ENCODE data around the gene TFDP1.

TFDP1 gene

GRCh38 chr13:113598481-113598880, 13.9 kb downstream of the TFDP1 start:
- Histone ChIP-seq H3K36me3 (ENCODE audit: low read depth) (peaks cover 48% of the 10 kb centered on the region), H3K4me3 (ENCODE audit: severe bottlenecking) (no peak overlapping the region), H3K27ac (ENCODE audit: poor library complexity, severe bottlenecking) (no peak overlapping the region), H3K27me3 (ENCODE audit: insufficient read depth, poor library complexity, severe bottlenecking) (no peaks in the 10 kb centered on the region), H3K4me1 (ENCODE audit: insufficient read depth, poor library complexity, severe bottlenecking) (no peaks in the 10 kb centered on the region), H3K9me3 (ENCODE audit: severe bottlenecking) (no peaks in the 10 kb centered on the region)
- no peak for TF ChIP-seq CTCF (IDR thresholded peaks at IDR 0.05; ENCODE audit: poor library complexity, severe bottlenecking)
- no peak for ATAC-seq (ENCODE audit: low read depth)
- DNase-seq (ENCODE audit: low spot score), result peak; percentile 38

GRCh38 chr13:113599391-113599790, 14.8 kb downstream of the TFDP1 start:
- no peak for TF ChIP-seq CTCF (IDR thresholded peaks at IDR 0.05; ENCODE audit: poor library complexity, severe bottlenecking)
- H3K36me3 ChIP-seq (ENCODE audit: low read depth), result peaks cover 56% of the 10 kb centered on the region

GRCh38 chr13:113601166-113602070, 16.9 kb downstream of the TFDP1 start:
- H3K4me1 ChIP-seq (ENCODE audit: insufficient read depth, poor library complexity, severe bottlenecking), result no peaks in the 10 kb centered on the region

More at GRCh38 chr13:113599391-113599790, 14.8 kb downstream of the TFDP1 start:
- H3K4me1 ChIP-seq (ENCODE audit: insufficient read depth, poor library complexity, severe bottlenecking), result no peaks in the 10 kb centered on the region
- no peaks in the 10 kb centered on the region for H3K9me3 ChIP-seq (ENCODE audit: severe bottlenecking)
- H3K4me3 ChIP-seq (ENCODE audit: severe bottlenecking), result no peak overlapping the region
- H3K27me3 ChIP-seq (ENCODE audit: insufficient read depth, poor library complexity, severe bottlenecking), result no peaks in the 10 kb centered on the region
- ATAC-seq (ENCODE audit: low read depth), result no peak
- DNase-seq (ENCODE audit: low spot score), result peak; percentile 31
- no peak overlapping the region for H3K27ac ChIP-seq (ENCODE audit: poor library complexity, severe bottlenecking)

GRCh38 chr13:113602291-113602988, 17.9 kb downstream of the TFDP1 start:
- Histone ChIP-seq H3K36me3 (ENCODE audit: low read depth) (peaks cover 48% of the 10 kb centered on the region), H3K27ac (ENCODE audit: poor library complexity, severe bottlenecking) (no peak overlapping the region), H3K9me3 (ENCODE audit: severe bottlenecking) (no peaks in the 10 kb centered on the region), H3K4me1 (ENCODE audit: insufficient read depth, poor library complexity, severe bottlenecking) (no peaks in the 10 kb centered on the region), H3K27me3 (ENCODE audit: insufficient read depth, poor library complexity, severe bottlenecking) (no peaks in the 10 kb centered on the region), H3K4me3 (ENCODE audit: severe bottlenecking) (no peak overlapping the region)
- no peak for TF ChIP-seq CTCF (IDR thresholded peaks at IDR 0.05; ENCODE audit: poor library complexity, severe bottlenecking)
- no peak for DNase-seq (ENCODE audit: low spot score)
- ATAC-seq (ENCODE audit: low read depth), result no peak

More at GRCh38 chr13:113601166-113602070, 16.9 kb downstream of the TFDP1 start:
- Histone ChIP-seq H3K9me3 (ENCODE audit: severe bottlenecking) (no peaks in the 10 kb centered on the region), H3K27me3 (ENCODE audit: insufficient read depth, poor library complexity, severe bottlenecking) (no peaks in the 10 kb centered on the region), H3K27ac (ENCODE audit: poor library complexity, severe bottlenecking) (no peak overlapping the region), H3K36me3 (ENCODE audit: low read depth) (peaks cover 50% of the 10 kb centered on the region), H3K4me3 (ENCODE audit: severe bottlenecking) (no peak overlapping the region)
- DNase-seq (ENCODE audit: low spot score) (no peak), ATAC-seq (ENCODE audit: low read depth) (no peak)
- TF ChIP-seq CTCF (IDR thresholded peaks at IDR 0.05; ENCODE audit: poor library complexity, severe bottlenecking), result no peak

Data from RWPE2 (cell line).